GM21717 (cell line): ENCODE results near the gene MRPL34.
"Not testable (repeated sequence)": the region's sequence is repeated elsewhere in the genome, so short reads cannot be mapped to it uniquely, and the experiment has no call there.

Experiments used
- ATAC-seq: cut with Tn5 transposase; IDR thresholded peaks from one replicate; pipeline ENCODE4 v1.9.1; 2021; ENCODE audit warnings: mild to moderate bottlenecking, moderate library complexity; ENCODE audit not compliant: unreplicated experiment

MRPL34 gene

DNA sequence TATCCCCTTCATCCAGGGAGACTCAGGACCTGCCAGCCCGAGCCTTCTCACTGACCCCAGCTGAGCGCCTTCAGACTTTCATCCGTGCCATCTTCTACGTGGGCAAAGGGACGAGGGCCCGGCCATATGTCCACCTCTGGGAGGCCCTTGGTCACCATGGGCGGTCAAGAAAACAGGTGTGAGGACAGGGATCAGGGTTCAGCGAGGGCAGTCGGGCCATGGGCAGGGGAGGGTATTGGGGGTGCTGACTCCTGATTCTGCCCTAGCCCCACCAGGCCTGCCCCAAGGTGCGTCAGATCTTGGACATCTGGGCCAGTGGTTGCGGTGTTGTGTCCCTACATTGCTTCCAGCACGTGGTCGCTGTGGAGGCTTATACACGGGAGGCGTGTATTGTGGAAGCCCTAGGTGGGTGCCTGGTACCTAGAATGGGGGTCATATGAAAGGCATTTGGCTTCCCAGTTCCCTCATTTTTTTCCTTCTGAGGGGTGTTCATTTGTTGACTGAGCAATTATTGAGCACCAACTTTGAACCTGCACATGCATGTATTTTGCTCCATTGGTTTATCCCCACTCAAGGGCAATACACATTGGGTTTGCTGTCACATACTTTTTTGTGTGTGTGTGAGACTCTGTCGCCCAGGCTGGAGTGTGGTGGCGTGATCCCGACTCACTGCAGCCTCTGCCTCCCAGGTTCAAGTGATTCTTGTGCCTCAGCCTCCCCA lies 20.1 kb upstream of the MRPL34 start:
- no peak for ATAC-seq

- ATAC-seq, result no peak
Observed at GRCh38 chr19:17286263-17286662, 19.4 kb upstream of the MRPL34 start.

GRCh38 chr19:17286752-17287151 lies 18.9 kb upstream of the MRPL34 start:
- ATAC-seq, result no peak

GRCh38 chr19:17289489-17289888 lies 16.2 kb upstream of the MRPL34 start:
- ATAC-seq, result no peak

- ATAC-seq, result peak; percentile 61
Observed at GRCh38 chr19:17292301-17293074, 13.2 kb upstream of the MRPL34 start.

- ATAC-seq, result no peak
Observed at GRCh38 chr19:17293605-17294004, 12.1 kb upstream of the MRPL34 start.

DNA sequence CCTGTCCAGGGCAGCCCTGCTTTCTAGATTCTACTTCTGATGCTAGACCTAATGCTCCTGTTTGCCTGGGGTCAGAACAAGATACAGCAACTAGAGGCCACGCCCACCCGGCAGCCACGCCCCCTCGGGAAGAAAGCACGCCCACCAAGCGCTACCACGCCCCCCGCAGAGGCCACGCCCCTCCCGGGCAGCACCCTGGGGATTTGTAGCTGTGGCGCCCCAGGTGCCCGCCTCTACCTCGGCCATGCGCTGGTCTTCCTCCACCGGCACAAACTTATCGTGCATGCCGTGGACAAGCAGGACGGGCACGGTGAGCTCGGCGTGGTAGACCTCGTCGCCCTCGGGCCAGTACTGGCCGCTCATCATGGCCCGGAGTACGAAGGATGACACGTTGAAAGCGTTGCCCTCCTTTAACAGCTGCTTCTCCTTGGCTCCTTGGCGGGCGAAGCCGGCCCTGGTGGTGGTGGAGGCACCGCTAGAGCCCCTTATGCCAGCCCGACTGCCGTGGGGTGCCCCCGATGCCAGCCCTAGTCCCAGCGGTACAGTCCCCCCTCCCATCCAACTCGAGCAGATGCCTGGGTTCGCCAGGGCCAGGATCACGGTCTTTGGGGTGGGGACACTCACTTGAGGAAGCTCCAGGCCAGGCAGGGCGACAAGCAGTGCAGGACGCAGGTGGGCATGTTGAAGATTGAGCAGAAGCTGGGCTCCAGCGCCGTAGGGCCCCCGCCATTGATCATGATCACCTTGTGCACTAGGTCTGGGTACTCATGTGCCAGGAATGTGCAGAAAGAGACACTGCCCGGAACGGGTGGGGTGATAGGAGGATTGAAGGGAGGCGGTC lies 11.4 kb upstream of the MRPL34 start:
- ATAC-seq, result no peak

DNA sequence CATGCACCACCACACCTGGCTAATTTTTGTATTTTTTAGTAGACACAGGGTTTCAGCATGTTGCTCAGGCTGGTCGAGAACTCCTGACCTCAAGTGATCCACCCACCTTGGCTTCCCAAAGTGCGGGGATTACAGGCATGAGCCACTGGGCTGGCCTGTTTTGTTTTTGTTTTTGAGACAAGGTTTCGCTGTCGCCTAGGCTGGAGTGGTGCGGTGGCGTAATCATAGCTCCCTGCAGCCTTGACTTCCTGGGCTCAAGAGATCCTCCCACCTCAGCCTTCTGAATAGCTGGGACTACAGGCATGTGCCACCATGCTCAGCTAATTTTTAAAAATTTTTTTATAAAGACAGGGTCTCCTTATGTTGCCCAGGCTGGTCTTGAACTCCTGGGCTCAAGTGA lies 10.1 kb upstream of the MRPL34 start:
- ATAC-seq, result not testable (repeated sequence)

GRCh38 chr19:17296273-17296672 lies 9.4 kb upstream of the MRPL34 start:
- ATAC-seq, result no peak

- no peak for ATAC-seq
Observed at GRCh38 chr19:17296976-17297375, 8.7 kb upstream of the MRPL34 start.

- no peak for ATAC-seq
Observed at GRCh38 chr19:17300992-17301619, 4.6 kb upstream of the MRPL34 start.

DNA sequence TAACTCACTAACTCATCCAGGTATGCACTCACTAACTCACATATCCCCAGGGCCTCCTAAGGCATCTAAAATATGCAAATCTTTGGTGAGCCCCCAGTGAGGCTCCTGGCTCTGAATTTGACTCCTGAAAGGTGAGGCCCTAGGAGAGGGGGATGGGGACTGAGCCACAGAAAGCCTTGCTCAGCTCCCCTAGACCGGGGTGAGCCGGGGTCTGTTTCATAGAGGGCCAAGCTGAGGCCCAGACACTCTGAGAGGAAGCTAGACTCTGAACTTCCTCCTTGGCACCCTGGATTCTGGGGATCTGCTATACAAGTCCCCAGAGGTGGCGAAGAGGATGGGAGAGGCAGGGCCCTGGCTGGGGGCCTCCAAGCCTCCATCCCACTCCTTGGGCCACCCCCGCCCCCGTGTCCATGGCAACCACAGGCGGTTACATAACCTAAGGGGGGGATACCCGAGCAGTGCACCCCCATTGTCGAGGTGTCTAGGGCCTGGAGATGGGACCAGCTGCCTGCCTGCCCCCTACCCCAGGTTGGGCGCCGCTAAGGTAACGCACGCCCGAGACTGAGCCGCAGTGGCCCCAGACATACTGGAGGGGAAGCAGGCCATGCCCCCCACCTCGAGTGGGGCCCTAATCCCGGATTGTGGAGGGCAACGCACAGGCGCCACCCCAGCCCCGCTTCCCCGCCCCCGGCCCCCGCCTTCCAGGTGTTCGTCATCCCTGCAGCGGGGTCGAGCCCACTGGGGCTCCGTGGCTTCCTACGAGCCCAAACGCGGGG lies 3.1 kb upstream of the MRPL34 start:
- ATAC-seq, result no peak

DNA sequence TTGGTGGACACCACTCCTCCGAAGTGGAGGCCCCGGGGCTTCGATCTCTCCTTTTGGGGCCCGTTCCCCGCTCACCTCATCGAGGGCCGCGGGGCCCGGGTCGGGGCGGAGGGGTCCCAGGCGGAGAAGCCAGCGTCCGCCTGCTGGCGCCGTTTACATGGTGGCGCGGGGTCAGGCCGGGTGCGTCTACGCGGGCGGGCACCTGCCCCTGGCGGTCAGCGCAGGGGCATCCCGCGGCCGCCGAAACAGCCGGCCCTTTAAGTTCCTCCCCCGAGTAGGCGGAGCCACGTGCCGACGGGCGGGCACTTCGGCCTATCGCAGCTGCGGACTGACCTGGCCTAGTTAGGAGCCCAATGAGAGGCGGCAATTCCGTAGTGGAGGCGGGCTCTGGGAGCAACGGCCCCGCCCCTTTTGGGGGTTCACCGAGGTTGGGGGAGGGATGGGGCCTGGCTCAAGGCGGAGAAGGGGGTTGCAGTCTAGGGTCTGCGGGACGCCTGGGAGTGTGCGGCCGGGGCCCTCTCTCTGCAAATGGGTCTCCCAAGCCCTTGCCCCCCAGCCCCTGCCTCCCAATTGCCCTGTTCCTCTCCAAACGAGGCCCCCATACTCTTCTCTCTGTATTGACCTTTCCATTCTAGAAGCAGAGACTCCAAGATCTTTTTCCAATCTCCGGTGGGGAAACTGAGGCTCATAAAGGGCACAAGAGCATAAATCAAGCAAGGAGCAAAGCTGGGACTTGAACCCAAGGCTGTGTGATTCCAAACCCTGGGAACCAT lies 2.3 kb upstream of the MRPL34 start, which contains the start of gene ABHD8:
Gene ABHD8, minus strand, starts transcription at position 259 of the 773 bp plus-strand sequence. CDS start 1,809 bp downstream, outside the sequence.
- peak; percentile 44 for ATAC-seq

DNA sequence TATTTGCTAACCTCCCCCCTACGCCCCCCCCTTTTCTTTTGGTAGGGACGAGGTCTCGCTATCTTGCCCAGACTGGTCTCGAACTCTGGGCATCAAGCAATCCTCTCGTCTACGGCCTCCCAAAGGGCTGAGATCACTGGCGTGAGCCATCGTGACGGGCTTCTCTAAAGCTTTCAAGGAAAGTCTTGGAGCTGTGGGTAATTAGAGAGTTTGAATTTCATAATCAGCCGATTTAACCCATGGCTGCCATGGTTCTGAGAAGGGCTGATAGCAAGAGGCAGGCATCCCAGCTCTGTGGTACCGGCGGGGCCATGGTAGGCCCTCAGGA lies 1.8 kb upstream of the MRPL34 start:
- ATAC-seq, result no peak

DNA sequence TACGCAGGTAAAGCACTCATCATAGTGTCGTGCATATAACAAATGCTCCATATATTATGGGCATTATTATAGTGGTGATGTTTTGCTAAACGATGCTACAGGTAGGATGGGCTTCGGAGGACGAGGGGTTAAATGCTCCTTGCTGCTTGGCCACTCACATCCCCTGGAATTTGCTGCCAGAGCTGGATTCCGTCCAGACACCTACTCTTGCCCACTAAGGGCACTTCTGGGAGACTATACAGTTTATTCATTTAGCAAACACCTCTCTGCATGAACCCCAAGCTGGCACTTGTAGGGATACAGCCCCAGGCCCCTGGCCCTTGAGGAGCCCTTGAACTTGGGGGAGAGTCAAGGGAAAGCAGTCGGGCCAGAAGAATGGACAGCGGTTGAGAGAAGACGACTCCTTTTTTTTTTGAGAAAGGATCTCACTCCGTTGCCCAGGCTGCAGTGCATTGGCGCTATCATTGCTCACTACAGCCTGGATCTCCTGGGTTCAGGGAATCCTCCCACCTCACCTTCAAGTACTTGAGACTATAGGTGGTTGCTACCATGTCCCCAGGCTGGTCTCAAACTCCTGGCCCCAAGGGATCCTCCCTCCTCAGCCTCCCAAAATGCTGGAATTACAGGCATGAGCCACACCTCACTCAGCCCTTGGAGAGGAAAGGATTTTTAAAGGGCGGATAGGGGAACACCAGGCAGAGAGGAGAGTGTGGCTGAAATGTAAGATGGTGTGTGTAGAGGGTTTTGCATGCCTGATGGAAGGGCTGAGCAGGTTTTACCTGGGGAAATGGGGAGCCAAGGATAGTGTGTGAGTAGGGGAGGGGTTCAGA lies 1.1 kb upstream of the MRPL34 start:
- no peak for ATAC-seq

- no peak for ATAC-seq
Observed at GRCh38 chr19:17305216-17305516, 506 bp upstream of the MRPL34 start.

DNA sequence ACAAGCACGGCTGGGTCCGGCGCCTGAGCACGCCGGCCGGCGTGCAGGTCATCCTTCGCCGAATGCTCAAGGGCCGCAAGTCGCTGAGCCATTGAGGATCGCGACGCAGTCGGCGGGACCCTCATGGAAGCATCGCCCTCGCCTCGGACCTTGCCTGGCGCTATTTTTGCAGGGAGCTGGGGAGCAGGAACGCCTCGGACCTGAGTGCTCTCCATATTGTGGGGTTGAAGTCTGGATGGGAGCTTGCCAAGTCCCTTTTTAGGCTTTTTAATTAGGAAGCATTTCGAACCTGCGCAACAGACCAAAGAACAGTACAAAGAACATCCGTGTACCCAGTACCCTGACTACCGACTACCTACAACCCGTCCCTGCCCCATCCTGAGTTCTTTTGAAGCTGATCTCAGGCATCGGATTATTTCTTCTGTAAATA lies 628 bp downstream of the MRPL34 start:
- no peak for ATAC-seq

DNA sequence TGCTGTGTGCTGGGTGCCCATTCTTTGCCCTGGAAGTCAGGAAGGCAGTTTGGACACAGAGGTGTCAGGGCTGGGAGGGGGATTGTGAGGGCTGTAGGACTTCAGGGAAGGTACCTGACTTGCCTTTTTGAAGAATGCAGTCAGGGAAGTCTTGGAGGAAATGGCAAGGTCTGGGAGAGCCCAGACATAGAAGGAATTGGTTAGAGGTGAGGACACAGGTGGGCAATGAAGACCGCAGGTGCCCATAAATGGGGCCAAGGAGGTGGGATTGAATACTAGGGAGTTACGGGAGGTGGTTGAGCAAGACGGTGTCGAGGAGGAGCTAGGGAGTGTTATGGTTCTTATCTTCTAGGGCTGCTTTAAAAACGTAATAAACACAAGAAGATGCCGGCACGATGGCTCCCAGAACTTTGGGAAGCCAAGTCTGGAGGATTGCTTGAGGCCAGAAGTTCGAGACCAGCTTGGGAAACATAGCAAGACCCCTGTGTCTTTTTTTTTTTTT lies 2.3 kb downstream of the MRPL34 start:
- no peak for ATAC-seq
